Astrocyte (in vitro differentiated cells and primary cell): ENCODE measurements around the gene OTUB1. TPM values are rescaled to one million over a fixed set of nuclear protein-coding genes. Genes with fewer than 3 reads are reported as not detected.

Experiments
- DNase-seq: peaks from one replicate; pipeline ENCODE4 v3.0.0-alpha.2; 2010; ENCODE audit warnings: low read depth
- FAIRE-seq: peaks from 2 replicates; lab custom pipeline; 2011; peaks lifted over from hg19 to GRCh38; lab: Jason Lieb, UNC
- H2AFZ ChIP-seq: 2 replicates; pipeline ENCODE4 v1.6.0; 2012; ENCODE audit warnings: low read depth, low read length, inconsistent platforms
- H3K27ac ChIP-seq: 2 replicates; pipeline ENCODE4 v1.5.1; 2011; ENCODE audit warnings: low read depth, low read length, inconsistent platforms
- H3K27me3 ChIP-seq: 2 replicates; pipeline ENCODE4 v1.6.0; 2011; ENCODE audit warnings: low read length, inconsistent platforms; ENCODE audit not compliant: insufficient read depth
- H3K36me3 ChIP-seq: 2 replicates; pipeline ENCODE4 v1.5.1; 2011; ENCODE audit warnings: low read length, inconsistent platforms; ENCODE audit not compliant: insufficient read depth
- H3K4me1 ChIP-seq: 2 replicates; pipeline ENCODE4 v1.5.1; 2011; ENCODE audit warnings: low read length, inconsistent platforms; ENCODE audit not compliant: insufficient read depth
- H3K4me2 ChIP-seq: 2 replicates; pipeline ENCODE4 v1.6.0; 2012; ENCODE audit warnings: low read length, inconsistent platforms
- H3K4me3 ChIP-seq: 2 replicates; pipeline ENCODE4 v1.5.1; 2011; ENCODE audit warnings: low read depth, mild to moderate bottlenecking, low read length, inconsistent platforms; ENCODE audit not compliant: insufficient read depth
- H3K79me2 ChIP-seq: 2 replicates; pipeline ENCODE4 v1.6.0; 2012; ENCODE audit warnings: mild to moderate bottlenecking, low read length, inconsistent platforms; ENCODE audit not compliant: insufficient read depth
- H3K9ac ChIP-seq: 2 replicates; pipeline ENCODE4 v1.6.0; 2012; ENCODE audit warnings: mild to moderate bottlenecking, low read length, inconsistent platforms
- H3K9me3 ChIP-seq: 2 replicates; pipeline ENCODE4 v1.5.1; 2012; ENCODE audit warnings: low read depth, mild to moderate bottlenecking, low read length, inconsistent platforms; ENCODE audit not compliant: insufficient read depth
- H4K20me1 ChIP-seq: 2 replicates; pipeline ENCODE4 v1.6.0; 2012; ENCODE audit warnings: low read length, inconsistent platforms; ENCODE audit not compliant: insufficient read depth
- H3K27ac Mint-ChIP-seq: one replicate; pipeline ENCODE4 v1.8.0; 2021; ENCODE audit warnings: mild to moderate bottlenecking, mixed read lengths; ENCODE audit not compliant: unreplicated experiment
- H3K27me3 Mint-ChIP-seq: one replicate; pipeline ENCODE4 v1.8.0; 2021; ENCODE audit warnings: low read depth, mixed read lengths; ENCODE audit not compliant: unreplicated experiment
- H3K36me3 Mint-ChIP-seq: one replicate; pipeline ENCODE4 v1.8.0; 2021; ENCODE audit warnings: low read depth, mixed read lengths; ENCODE audit not compliant: unreplicated experiment
- H3K4me1 Mint-ChIP-seq: one replicate; pipeline ENCODE4 v1.8.0; 2021; ENCODE audit warnings: low read depth, mixed read lengths; ENCODE audit not compliant: unreplicated experiment
- H3K4me3 Mint-ChIP-seq: one replicate; pipeline ENCODE4 v1.8.0; 2021; ENCODE audit warnings: mild to moderate bottlenecking, moderate library complexity, mixed read lengths; ENCODE audit not compliant: unreplicated experiment
- H3K9me3 Mint-ChIP-seq: one replicate; pipeline ENCODE4 v1.8.0; 2021; ENCODE audit warnings: mild to moderate bottlenecking, mixed read lengths; ENCODE audit not compliant: unreplicated experiment
- EZH2 ChIP-seq: IDR thresholded peaks from 2 replicates; pipeline ENCODE4 v1.6.1; 2012; ENCODE audit warnings: mild to moderate bottlenecking, low read length, inconsistent platforms; ENCODE audit not compliant: insufficient read depth
- total RNA-seq: library from RNA; stranded (reverse); gene quantifications from 2 replicates; pipeline ENCODE4 v1.2.1, GENCODE V29; 2021
- TF ChIP-seq, protein P1 (sequence below): IDR thresholded peaks from 2 replicates; pipeline ENCODE4 v1.5.1; 2011; ENCODE audit warnings: low read depth, mild to moderate bottlenecking, inconsistent platforms, low read length, moderate library complexity; ENCODE audit not compliant: insufficient read depth

The OTUB1 gene
- total RNA-seq, 1 donor from 2014 or later = 78.5 TPM

DNA sequence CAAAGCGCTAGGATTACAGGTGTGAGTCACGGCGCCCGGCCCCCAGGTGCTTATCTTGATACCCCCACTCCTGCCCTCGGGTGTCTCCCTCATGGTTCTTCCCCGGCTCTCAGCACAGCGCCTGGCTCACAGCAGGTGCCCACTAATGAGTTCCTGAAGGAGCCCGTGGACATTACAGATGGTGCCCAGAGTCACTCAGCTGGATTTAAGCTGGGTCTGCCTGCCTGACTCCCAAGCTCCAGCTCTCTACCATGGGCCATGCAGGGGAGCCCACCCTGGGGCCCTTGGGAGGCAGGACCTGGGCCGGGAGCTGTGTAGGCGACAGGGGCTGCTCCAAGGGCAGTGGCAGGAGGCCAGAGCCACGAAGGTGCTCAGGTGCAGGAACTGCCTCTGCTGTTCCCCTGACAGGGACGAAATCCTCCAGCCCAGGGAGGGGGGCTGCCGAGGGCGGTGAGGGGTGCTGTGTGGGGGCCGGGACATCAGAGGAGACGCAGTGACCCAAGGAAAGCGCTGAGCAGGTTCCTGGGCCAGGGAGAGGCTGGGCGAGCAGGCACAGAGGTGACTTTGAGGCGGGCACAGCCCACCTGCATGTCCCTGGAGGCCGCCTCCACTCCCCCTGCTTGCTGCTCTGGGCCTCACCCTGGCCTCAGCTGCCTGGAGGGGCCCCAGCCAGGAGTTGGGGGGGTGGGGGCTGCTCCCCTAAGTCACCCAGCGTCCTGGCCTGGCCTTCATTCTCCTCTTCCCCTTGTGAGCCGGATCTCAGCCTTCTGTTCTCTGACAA, 34.9 kb downstream of the OTUB1 start:
- H3K27me3 Mint-ChIP-seq = peaks cover 28% of the 10 kb centered on the region
- H3K36me3 Mint-ChIP-seq = no peaks in the 10 kb centered on the region
- no peaks in the 10 kb centered on the region for H3K79me2 ChIP-seq
- H3K4me3 ChIP-seq = no peak overlapping the region
- no peaks in the 10 kb centered on the region for H3K9me3 ChIP-seq
- no peaks in the 10 kb centered on the region for H3K9me3 Mint-ChIP-seq
- DNase-seq (no peak), FAIRE-seq (no peak)
- TF ChIP-seq EZH2 = no peak
- TF ChIP-seq, protein P1, sequence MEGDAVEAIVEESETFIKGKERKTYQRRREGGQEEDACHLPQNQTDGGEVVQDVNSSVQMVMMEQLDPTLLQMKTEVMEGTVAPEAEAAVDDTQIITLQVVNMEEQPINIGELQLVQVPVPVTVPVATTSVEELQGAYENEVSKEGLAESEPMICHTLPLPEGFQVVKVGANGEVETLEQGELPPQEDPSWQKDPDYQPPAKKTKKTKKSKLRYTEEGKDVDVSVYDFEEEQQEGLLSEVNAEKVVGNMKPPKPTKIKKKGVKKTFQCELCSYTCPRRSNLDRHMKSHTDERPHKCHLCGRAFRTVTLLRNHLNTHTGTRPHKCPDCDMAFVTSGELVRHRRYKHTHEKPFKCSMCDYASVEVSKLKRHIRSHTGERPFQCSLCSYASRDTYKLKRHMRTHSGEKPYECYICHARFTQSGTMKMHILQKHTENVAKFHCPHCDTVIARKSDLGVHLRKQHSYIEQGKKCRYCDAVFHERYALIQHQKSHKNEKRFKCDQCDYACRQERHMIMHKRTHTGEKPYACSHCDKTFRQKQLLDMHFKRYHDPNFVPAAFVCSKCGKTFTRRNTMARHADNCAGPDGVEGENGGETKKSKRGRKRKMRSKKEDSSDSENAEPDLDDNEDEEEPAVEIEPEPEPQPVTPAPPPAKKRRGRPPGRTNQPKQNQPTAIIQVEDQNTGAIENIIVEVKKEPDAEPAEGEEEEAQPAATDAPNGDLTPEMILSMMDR = no peak
- peaks cover 4% of the 10 kb centered on the region for H3K4me1 Mint-ChIP-seq
- no peak overlapping the region for H3K4me2 ChIP-seq
- H3K36me3 ChIP-seq = no peaks in the 10 kb centered on the region
- H3K27ac ChIP-seq = no peak overlapping the region
- H3K27me3 ChIP-seq = peaks cover 7% of the 10 kb centered on the region
- H3K4me1 ChIP-seq = no peaks in the 10 kb centered on the region
- H3K9ac ChIP-seq = no peak overlapping the region
- peak overlapping the region; percentile 72 for H3K27ac Mint-ChIP-seq
- peaks cover 4% of the 10 kb centered on the region for H4K20me1 ChIP-seq
- H2AFZ ChIP-seq = no peak overlapping the region
- no peak overlapping the region for H3K4me3 Mint-ChIP-seq

DNA sequence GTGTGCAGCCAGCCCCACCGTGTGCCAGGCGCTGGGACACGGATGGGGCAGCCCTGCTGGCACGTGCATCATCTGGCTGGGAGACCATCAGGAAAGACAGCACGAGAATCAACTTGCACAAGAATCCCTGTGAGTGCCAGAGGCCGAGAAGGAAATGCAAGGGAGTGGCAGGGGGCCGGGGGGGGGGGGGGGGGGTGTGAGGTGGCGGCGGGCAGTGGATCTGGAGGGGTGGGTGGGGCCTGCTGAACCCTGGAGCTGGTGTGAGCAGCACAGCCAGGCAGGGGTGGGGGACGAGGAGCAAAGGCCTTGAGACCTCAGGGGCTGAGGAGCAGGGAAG, 35.5 kb downstream of the OTUB1 start:
- Mint-ChIP-seq H3K36me3 (no peaks in the 10 kb centered on the region), H3K27ac (no peak overlapping the region), H3K9me3 (no peaks in the 10 kb centered on the region), H3K4me3 (no peak overlapping the region), H3K27me3 (peaks cover 24% of the 10 kb centered on the region), H3K4me1 (peaks cover 5% of the 10 kb centered on the region)
- Histone ChIP-seq H3K27me3 (peaks cover 3% of the 10 kb centered on the region), H3K4me1 (no peaks in the 10 kb centered on the region), H3K27ac (no peak overlapping the region), H3K36me3 (no peaks in the 10 kb centered on the region), H3K9ac (no peak overlapping the region), H3K79me2 (no peaks in the 10 kb centered on the region), H4K20me1 (no peaks in the 10 kb centered on the region), H3K4me3 (no peak overlapping the region), H3K4me2 (no peak overlapping the region), H3K9me3 (no peaks in the 10 kb centered on the region), H2AFZ (no peak overlapping the region)
- TF ChIP-seq EZH2 = no peak
- TF ChIP-seq, protein P1 = no peak
- FAIRE-seq (no peak), DNase-seq (no peak)

DNA sequence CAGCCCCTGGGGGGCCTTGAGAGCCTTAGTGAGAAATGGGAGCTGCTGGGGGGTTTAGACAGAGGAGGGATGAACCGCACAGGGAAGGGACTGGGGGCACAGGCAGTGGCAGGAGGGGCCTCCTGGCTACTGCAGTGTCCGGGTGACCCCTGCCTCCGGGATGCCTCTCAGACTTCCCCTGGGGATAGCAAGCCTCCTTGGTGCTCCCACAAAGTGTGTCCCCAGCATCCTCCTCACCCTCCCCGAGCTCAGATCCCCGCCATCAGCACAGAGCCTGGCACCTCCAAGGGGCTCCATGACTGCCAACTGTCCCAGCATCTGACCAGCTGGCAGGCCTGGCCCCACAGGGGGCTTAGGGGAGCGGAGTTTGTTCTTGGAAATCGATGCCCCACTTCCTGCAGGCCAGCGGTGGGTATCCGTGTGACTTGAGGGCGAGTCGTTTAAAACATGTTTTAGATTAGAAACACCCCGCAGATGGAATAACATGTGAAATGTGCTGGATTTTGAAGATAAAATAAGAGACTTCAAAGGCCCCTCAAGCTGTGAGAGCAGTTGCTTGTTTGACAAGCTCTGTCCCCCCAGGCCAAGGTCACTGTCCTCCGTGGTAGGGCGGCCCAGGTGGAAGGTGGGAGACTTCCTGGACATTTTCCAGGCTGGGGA, 36.0 kb downstream of the OTUB1 start:
- no peak overlapping the region for H3K9ac ChIP-seq
- peaks cover under 1% of the 10 kb centered on the region for H3K27me3 ChIP-seq
- FAIRE-seq = no peak
- no peak overlapping the region for H3K4me3 ChIP-seq
- H3K27me3 Mint-ChIP-seq = peaks cover 28% of the 10 kb centered on the region
- H4K20me1 ChIP-seq = no peaks in the 10 kb centered on the region
- H3K9me3 ChIP-seq = no peaks in the 10 kb centered on the region
- H3K79me2 ChIP-seq = no peaks in the 10 kb centered on the region
- H3K4me1 Mint-ChIP-seq = peaks cover 11% of the 10 kb centered on the region
- no peak overlapping the region for H2AFZ ChIP-seq
- peaks cover 1% of the 10 kb centered on the region for H3K9me3 Mint-ChIP-seq
- H3K4me1 ChIP-seq = no peaks in the 10 kb centered on the region
- H3K27ac Mint-ChIP-seq = no peak overlapping the region
- H3K36me3 ChIP-seq = no peaks in the 10 kb centered on the region
- H3K4me3 Mint-ChIP-seq = no peak overlapping the region
- DNase-seq = no peak
- H3K27ac ChIP-seq = no peak overlapping the region
- no peak overlapping the region for H3K4me2 ChIP-seq
- H3K36me3 Mint-ChIP-seq = no peaks in the 10 kb centered on the region
- TF ChIP-seq EZH2 = no peak
